SK-N-MC (cell line): Measurements from ENCODE around the gene TMEFF2.

ENCODE experiments used
- DNase-seq: peaks from one replicate; pipeline ENCODE4 v3.0.0-alpha.2; 2011; ENCODE audit warnings: low read depth, low spot score
- H3K27ac ChIP-seq: fragments of 200-600 bp; sonication (generic); 2 replicates; pipeline ENCODE4 v1.5.1; 2016; ENCODE audit warnings: mixed run types
- H3K36me3 ChIP-seq: fragments of 200-600 bp; sonication (generic); 2 replicates; pipeline ENCODE4 v1.6.1; 2017; ENCODE audit warnings: antibody characterized with exemption, low read length, mixed read lengths; ENCODE audit not compliant: insufficient read depth
- H3K4me3 ChIP-seq: fragments of 200-600 bp; sonication (generic); 2 replicates; pipeline ENCODE4 v1.5.1; 2016
- H3K9ac ChIP-seq: fragments of 200-600 bp; sonication (generic); 2 replicates; pipeline ENCODE4 v1.8.0; 2017; ENCODE audit warnings: mixed run types, mixed read lengths; ENCODE audit not compliant: insufficient read length
- H3K9me3 ChIP-seq: fragments of 200-600 bp; sonication (generic); 2 replicates; pipeline ENCODE4 v1.6.1; 2017; ENCODE audit warnings: low read depth, mild to moderate bottlenecking, antibody characterized with exemption, low read length, moderate library complexity, mixed read lengths
- EZH2 ChIP-seq: fragments of 200-600 bp; sonication (generic); IDR thresholded peaks from one replicate; pipeline ENCODE4 v1.6.1; 2017; ENCODE audit warnings: antibody characterized with exemption
- FOXP2 ChIP-seq: optimal IDR thresholded peaks from 2 replicates; pipeline ENCODE3; 2011; ENCODE audit warnings: mild to moderate bottlenecking, moderate library complexity; ENCODE audit not compliant: insufficient read depth; ENCODE audit errors: extremely low read length, control extremely low read depth
- POLR2AphosphoS5 ChIP-seq: IDR thresholded peaks from 2 replicates; pipeline ENCODE4 v1.6.1; 2012; ENCODE audit warnings: mild to moderate bottlenecking, low read depth, low read length, borderline replicate concordance

Gene TMEFF2

DNA sequence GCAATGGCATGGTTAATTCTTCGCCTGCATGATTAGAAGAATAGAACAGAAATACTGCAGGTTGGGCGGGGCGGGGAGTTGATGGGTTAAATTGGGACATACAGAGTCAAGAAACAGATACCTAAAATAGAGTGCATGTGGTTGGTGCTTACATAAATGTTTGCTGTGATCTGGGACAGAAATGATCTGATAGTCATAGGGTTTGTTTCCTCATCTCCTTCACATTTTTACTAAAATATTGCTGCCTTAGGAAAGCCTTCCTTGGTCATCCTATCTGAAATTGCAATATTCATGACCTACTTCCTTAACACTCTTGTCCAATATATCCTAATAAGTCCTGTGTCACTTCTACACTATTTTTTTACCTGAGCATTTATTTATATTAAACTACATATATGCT is 163.9 kb downstream of the TMEFF2 start:
- no peak overlapping the region for H3K9ac ChIP-seq
- no peak overlapping the region for H3K4me3 ChIP-seq
- TF ChIP-seq FOXP2: no peak
- no peak for TF ChIP-seq EZH2
- TF ChIP-seq POLR2AphosphoS5: no peak
- no peaks in the 10 kb centered on the region for H3K9me3 ChIP-seq
- no peaks in the 10 kb centered on the region for H3K36me3 ChIP-seq
- H3K27ac ChIP-seq: no peak overlapping the region
- no peak for DNase-seq

GRCh38 chr2:192030289-192030688 is 164.4 kb downstream of the TMEFF2 start:
- TF ChIP-seq POLR2AphosphoS5 (no peak), EZH2 (no peak), FOXP2 (no peak)
- no peaks in the 10 kb centered on the region for H3K9me3 ChIP-seq
- no peak overlapping the region for H3K9ac ChIP-seq

GRCh38 chr2:192029089-192029488 is 165.6 kb downstream of the TMEFF2 start:
- Histone ChIP-seq H3K27ac (no peak overlapping the region), H3K9me3 (no peaks in the 10 kb centered on the region), H3K4me3 (no peak overlapping the region), H3K9ac (no peak overlapping the region), H3K36me3 (no peaks in the 10 kb centered on the region)
- no peak for TF ChIP-seq FOXP2
- TF ChIP-seq EZH2: no peak
- no peak for TF ChIP-seq POLR2AphosphoS5
- no peak for DNase-seq

More at GRCh38 chr2:192030289-192030688, 164.4 kb downstream of the TMEFF2 start:
- Histone ChIP-seq H3K36me3 (no peaks in the 10 kb centered on the region), H3K27ac (no peak overlapping the region), H3K4me3 (no peak overlapping the region)
- DNase-seq: no peak

GRCh38 chr2:192026825-192027120 is 168.0 kb downstream of the TMEFF2 start:
- no peak overlapping the region for H3K27ac ChIP-seq
- TF ChIP-seq POLR2AphosphoS5 (no peak), EZH2 (no peak), FOXP2 (no peak)
- no peak for DNase-seq
- H3K9ac ChIP-seq: no peak overlapping the region
- no peak overlapping the region for H3K4me3 ChIP-seq
- H3K36me3 ChIP-seq: no peaks in the 10 kb centered on the region
- no peaks in the 10 kb centered on the region for H3K9me3 ChIP-seq

GRCh38 chr2:192026059-192026824 is 168.5 kb downstream of the TMEFF2 start:
- Histone ChIP-seq H3K27ac (no peak overlapping the region), H3K9ac (no peak overlapping the region), H3K36me3 (no peaks in the 10 kb centered on the region), H3K9me3 (no peaks in the 10 kb centered on the region), H3K4me3 (no peak overlapping the region)
- DNase-seq: no peak
- TF ChIP-seq FOXP2 (no peak), EZH2 (no peak), POLR2AphosphoS5 (no peak)

- H3K36me3 ChIP-seq: no peaks in the 10 kb centered on the region
- DNase-seq: no peak
- H3K9ac ChIP-seq: no peak overlapping the region
- H3K27ac ChIP-seq: no peak overlapping the region
- H3K9me3 ChIP-seq: no peaks in the 10 kb centered on the region
- TF ChIP-seq POLR2AphosphoS5: no peak
- TF ChIP-seq EZH2: no peak
- TF ChIP-seq FOXP2: no peak
- H3K4me3 ChIP-seq: no peak overlapping the region
These were observed 169.1 kb downstream of the TMEFF2 start for GRCh38 chr2:192025637-192026036.

DNA sequence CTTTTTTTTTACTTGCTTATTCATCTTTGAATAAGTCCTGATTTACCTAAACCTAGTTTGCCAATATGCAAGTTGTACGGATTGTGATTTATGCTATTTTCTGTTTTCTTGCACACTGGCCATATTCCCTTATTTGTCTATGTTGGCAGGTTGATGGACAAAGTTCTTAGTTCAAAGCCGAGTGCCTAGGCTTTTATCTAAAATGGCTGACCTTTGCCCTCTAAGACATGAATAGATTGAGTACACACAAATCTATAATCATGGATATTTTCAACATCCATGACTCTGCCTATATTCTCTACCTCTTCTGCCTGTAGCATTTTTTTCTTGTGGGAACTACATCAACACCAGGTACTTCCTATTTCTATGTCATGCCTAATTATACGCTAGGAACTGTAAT is 171.7 kb downstream of the TMEFF2 start:
- Histone ChIP-seq H3K27ac (no peak overlapping the region), H3K36me3 (no peaks in the 10 kb centered on the region), H3K9me3 (no peaks in the 10 kb centered on the region), H3K9ac (no peak overlapping the region), H3K4me3 (no peak overlapping the region)
- DNase-seq: no peak
- no peak for TF ChIP-seq POLR2AphosphoS5
- no peak for TF ChIP-seq FOXP2
- no peak for TF ChIP-seq EZH2

- DNase-seq: no peak
- no peak overlapping the region for H3K9ac ChIP-seq
- no peaks in the 10 kb centered on the region for H3K9me3 ChIP-seq
- no peaks in the 10 kb centered on the region for H3K36me3 ChIP-seq
- H3K4me3 ChIP-seq: no peak overlapping the region
- TF ChIP-seq EZH2 (no peak), POLR2AphosphoS5 (no peak), FOXP2 (no peak)
- H3K27ac ChIP-seq: no peak overlapping the region
These were observed 176.9 kb downstream of the TMEFF2 start for GRCh38 chr2:192017844-192018243.

GRCh38 chr2:192016265-192016664 is 178.5 kb downstream of the TMEFF2 start:
- Histone ChIP-seq H3K4me3 (no peak overlapping the region), H3K36me3 (no peaks in the 10 kb centered on the region), H3K27ac (no peak overlapping the region), H3K9ac (no peak overlapping the region), H3K9me3 (no peaks in the 10 kb centered on the region)
- DNase-seq: no peak
- TF ChIP-seq EZH2 (no peak), POLR2AphosphoS5 (no peak), FOXP2 (no peak)
